GM12865 (cell line): ENCODE measurements around the gene KPNA2.
A peak's percentile ranks its signal among the peaks of the same experiment; 100 is the strongest.
"Not testable (repeated sequence)": the region's sequence is repeated elsewhere in the genome, so short reads cannot be mapped to it uniquely, and the experiment has no call there.

Experiments
- DNase-seq: peaks from one replicate; pipeline ENCODE4 v3.0.0; 2010; ENCODE audit warnings: low read depth
- H3K4me3 ChIP-seq: 2 replicates; pipeline ENCODE4 v1.5.1; 2011; ENCODE audit warnings: mild to moderate bottlenecking, low read depth, low read length, control low read depth
- TF ChIP-seq, protein P1 (sequence below): IDR thresholded peaks from 2 replicates; pipeline ENCODE4 v1.5.1; 2011; ENCODE audit warnings: low read length, control low read depth, low read depth, inconsistent platforms; ENCODE audit not compliant: insufficient read depth; ENCODE audit errors: missing control alignments

The KPNA2 gene

GRCh38 chr17:68020409-68020756 lies 15.2 kb upstream of the KPNA2 start:
- no peak for DNase-seq
- peak overlapping the region; percentile 80 for H3K4me3 ChIP-seq
- TF ChIP-seq, protein P1, sequence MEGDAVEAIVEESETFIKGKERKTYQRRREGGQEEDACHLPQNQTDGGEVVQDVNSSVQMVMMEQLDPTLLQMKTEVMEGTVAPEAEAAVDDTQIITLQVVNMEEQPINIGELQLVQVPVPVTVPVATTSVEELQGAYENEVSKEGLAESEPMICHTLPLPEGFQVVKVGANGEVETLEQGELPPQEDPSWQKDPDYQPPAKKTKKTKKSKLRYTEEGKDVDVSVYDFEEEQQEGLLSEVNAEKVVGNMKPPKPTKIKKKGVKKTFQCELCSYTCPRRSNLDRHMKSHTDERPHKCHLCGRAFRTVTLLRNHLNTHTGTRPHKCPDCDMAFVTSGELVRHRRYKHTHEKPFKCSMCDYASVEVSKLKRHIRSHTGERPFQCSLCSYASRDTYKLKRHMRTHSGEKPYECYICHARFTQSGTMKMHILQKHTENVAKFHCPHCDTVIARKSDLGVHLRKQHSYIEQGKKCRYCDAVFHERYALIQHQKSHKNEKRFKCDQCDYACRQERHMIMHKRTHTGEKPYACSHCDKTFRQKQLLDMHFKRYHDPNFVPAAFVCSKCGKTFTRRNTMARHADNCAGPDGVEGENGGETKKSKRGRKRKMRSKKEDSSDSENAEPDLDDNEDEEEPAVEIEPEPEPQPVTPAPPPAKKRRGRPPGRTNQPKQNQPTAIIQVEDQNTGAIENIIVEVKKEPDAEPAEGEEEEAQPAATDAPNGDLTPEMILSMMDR = no peak

GRCh38 chr17:68020791-68021190 lies 14.7 kb upstream of the KPNA2 start:
- peak overlapping the region; percentile 80 for H3K4me3 ChIP-seq
- not testable (repeated sequence) for DNase-seq

- TF ChIP-seq, protein P1 = no peak
- DNase-seq = no peak
- H3K4me3 ChIP-seq = no peak overlapping the region
Observed at GRCh38 chr17:68021963-68022362, 13.6 kb upstream of the KPNA2 start.

GRCh38 chr17:68022547-68022946 lies 13.0 kb upstream of the KPNA2 start:
- DNase-seq, H3K4me3 ChIP-seq: not testable (repeated sequence)

DNA sequence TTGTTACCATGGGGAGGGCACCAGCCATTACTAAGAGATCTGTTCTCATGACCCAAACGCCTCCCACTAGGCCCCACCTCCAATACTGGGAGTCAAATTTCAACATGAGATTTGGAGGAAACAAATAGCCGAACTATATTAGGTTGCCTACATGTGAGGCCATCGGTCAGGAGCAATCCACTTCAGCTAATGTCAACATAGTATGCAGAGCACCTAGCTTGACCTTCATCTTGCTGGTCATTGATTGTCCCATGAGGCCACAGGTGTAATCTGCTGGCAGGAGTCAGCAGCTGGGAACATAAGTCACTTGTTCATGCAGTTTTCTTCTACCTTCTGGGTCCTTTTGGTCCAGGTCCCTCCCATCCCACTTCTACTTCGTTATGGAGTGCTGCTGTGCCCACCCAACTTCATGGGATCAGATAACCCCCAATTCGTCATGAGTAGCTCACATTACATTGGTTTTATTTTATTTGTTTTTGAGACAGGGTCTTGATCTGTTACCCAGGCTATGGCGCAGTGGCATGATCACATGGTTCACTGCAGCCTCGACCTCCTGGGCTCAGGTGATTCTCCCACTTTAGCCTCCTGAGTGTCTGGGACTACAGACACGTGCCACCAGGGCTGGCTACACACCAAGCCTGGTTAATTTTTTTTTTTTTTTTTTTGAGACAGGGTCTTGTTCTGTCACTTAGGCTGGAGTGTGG lies 5.9 kb upstream of the KPNA2 start:
- TF ChIP-seq, protein P1 = no peak
- H3K4me3 ChIP-seq = no peak overlapping the region
- DNase-seq = no peak

DNA sequence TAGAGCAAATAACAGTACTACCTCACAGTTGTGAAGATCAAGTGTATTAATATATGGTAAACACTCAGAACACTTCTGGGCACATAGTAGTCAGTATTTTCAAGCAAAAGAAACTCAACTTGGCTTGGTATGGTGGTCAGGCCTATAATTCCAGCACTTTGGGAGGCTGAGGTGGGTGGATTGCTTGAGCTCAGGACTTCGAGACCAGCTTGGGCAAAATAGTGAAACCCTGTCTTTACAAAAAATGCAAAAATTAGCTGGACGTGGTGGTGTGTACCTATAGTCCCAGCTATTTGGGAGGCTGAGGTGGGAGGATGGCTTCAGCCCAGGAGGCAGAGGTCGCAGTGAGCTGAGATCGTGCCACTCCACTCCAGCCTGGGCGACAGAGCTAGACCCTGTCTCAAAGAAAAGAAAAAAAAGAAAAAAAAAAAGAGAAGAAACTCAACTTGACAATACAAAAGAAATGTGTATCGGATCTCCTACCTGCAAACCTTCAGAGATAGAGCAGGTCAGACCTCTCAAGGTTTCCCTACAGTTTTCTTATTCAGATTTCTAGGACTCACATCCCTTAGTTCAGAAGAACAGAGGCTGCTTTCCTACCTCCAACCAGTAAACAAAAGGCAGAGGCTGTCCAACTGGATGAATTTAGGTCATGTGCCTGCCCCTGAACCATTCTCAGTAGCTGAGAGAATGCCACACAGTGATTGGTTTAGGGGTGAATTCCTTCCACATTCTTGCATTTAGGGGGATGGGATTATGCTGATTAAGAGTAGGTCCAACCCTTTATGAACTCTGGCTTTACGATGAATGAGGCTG lies 1.7 kb upstream of the KPNA2 start:
- no peak overlapping the region for H3K4me3 ChIP-seq
- TF ChIP-seq, protein P1 = no peak
- DNase-seq = no peak

GRCh38 chr17:68034452-68034776 lies 1.1 kb upstream of the KPNA2 start:
- no peak overlapping the region for H3K4me3 ChIP-seq
- TF ChIP-seq, protein P1 = no peak
- DNase-seq = no peak

DNA sequence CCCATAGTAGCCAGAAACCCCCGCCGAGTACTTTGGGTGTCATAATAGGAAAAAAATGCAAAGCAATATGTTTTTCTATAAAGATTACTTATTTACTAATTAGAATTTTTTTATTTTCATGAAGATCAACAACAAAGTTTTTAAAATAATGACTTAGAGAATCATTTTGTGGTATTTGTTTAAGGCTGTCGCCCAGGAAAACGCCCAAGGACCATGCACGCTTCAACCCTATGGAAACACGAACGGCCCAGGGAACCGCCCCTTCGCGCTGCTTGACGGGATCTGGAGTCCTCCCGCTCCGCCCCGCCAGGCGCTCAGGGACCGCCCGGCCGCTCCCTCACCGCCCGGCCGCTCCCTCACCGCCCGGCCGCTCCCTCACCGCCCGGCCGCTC lies 408 bp upstream of the KPNA2 start:
- TF ChIP-seq, protein P1 = no peak
- no peak for DNase-seq
- peak overlapping the region; percentile 58 for H3K4me3 ChIP-seq
